ENCODE results near the gene BCHE. TPM values are rescaled to one million over a fixed set of nuclear protein-coding genes. Genes with fewer than 3 reads are reported as not detected.

Gene BCHE
- total and polyA plus RNA-seq, 2 of the 13 experiments (the other 11 are each of a cell fraction or from before 2014, with no cell fraction given): not detected

- TF ChIP-seq AKNA (CRISPR knock-in tag; IDR thresholded peaks at IDR 0.05; ENCODE audit: borderline replicate concordance) (no peak), NR0B2 (CRISPR knock-in tag; IDR thresholded peaks at IDR 0.05) (no peak)
Measured at GRCh38 chr3:165839296-165840076, 2.3 kb upstream of the BCHE start (continued).

GRCh38 chr3:165837801-165838200 is 578 bp upstream of the BCHE start:
- FAIRE-seq (no peak), ATAC-seq (no peak), DNase-seq (ENCODE audit: low spot score) (no peak)
- no peaks in the 10 kb centered on the region for H3K4me1 ChIP-seq (ENCODE audit: insufficient read depth, low read length)
- H3K27ac ChIP-seq (ENCODE audit: extremely low read length, insufficient read depth, low read length): no peak overlapping the region
- WGBS (ENCODE audit: low lambda C conversion rate): 0% methylated on average over 1 of the region's 1 CpG
- POLR2A ChIA-PET: no interaction called here
- H4K20me1 ChIP-seq (ENCODE audit: insufficient read depth, low read length): no peaks in the 10 kb centered on the region
- H3K36me3 ChIP-seq (replicated peaks in 1 of 2; ENCODE audit: control insufficient read depth in 1 of 2, insufficient read depth in 2 of 2, low read length in 2 of 2): no peaks in the 10 kb centered on the region
- H3K9ac ChIP-seq (ENCODE audit: insufficient read depth, low read depth, low read length): no peak overlapping the region
- in situ Hi-C loops (cut with HindIII; ENCODE audit: extremely low pct_ligation_motif_present, low pct_unique_long_range_greater_than_20kb) (no loop called here), intact Hi-C loops (cut with micrococcal nuclease; ENCODE audit: unreplicated experiment) (no loop called here)
- no peaks in the 10 kb centered on the region for H3K79me2 ChIP-seq (ENCODE audit: insufficient read depth, low read length)
- CTCF ChIA-PET (ENCODE audit: low intra/inter-chr PET ratio, low total read pairs): no interaction called here
- H3K27me3 ChIP-seq (ENCODE audit: control insufficient read depth in 1 of 2, insufficient read depth in 2 of 2, low read length in 2 of 2): no peaks in the 10 kb centered on the region
- no peak overlapping the region for H3K4me3 ChIP-seq (replicated peaks in 1 of 3; ENCODE audit: insufficient read depth in 1 of 3, low read depth in 2 of 3, low read length in 3 of 3)
- no peak overlapping the region for H3K4me2 ChIP-seq (ENCODE audit: low read depth, low read length)
- H2AFZ ChIP-seq (ENCODE audit: low read length): no peak overlapping the region
- no TSS peak for BruUV-seq (replicated peaks)
- no peaks in the 10 kb centered on the region for H3K9me3 ChIP-seq (ENCODE audit: low read length)
- no peak for TF ChIP-seq RBAK (CRISPR knock-in tag; IDR thresholded peaks at IDR 0.05)
- no peak for TF ChIP-seq RFXANK (CRISPR knock-in tag; IDR thresholded peaks at IDR 0.05)
- no peak for TF ChIP-seq ZSCAN21 (CRISPR knock-in tag; IDR thresholded peaks at IDR 0.05; ENCODE audit: borderline replicate concordance)
- TF ChIP-seq, protein P1, sequence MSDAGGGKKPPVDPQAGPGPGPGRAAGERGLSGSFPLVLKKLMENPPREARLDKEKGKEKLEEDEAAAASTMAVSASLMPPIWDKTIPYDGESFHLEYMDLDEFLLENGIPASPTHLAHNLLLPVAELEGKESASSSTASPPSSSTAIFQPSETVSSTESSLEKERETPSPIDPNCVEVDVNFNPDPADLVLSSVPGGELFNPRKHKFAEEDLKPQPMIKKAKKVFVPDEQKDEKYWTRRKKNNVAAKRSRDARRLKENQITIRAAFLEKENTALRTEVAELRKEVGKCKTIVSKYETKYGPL (CRISPR knock-in tag; IDR thresholded peaks at IDR 0.05): no peak
- no peak for TF ChIP-seq ZBTB46 (CRISPR knock-in tag; IDR thresholded peaks at IDR 0.05; ENCODE audit: borderline replicate concordance)
- no peak for TF ChIP-seq DMTF1 (CRISPR knock-in tag; IDR thresholded peaks at IDR 0.05)
- TF ChIP-seq U2AF1 (optimal IDR thresholded peaks at IDR 0.05; ENCODE audit: low read depth, low read length): no peak
- no peak for TF ChIP-seq NCOA2 (CRISPR knock-in tag; IDR thresholded peaks at IDR 0.05)
